HG02852 (cell line): ENCODE results near the gene VWF.
"Not testable (repeated sequence)": the region's sequence is repeated elsewhere in the genome, so short reads cannot be mapped to it uniquely, and the experiment has no call there.

Experiments
- ATAC-seq: cut with Tn5 transposase; IDR thresholded peaks from one replicate; pipeline ENCODE4 v1.9.1; 2021; ENCODE audit warnings: mild to moderate bottlenecking, moderate library complexity; ENCODE audit not compliant: unreplicated experiment

The VWF gene

GRCh38 chr12:6124411-6125309 is at the start of gene VWF:
Gene VWF, minus strand, starts transcription at chr12:6124670. Its CDS starts 1,474 bp downstream, at chr12:6123196.
- ATAC-seq = no peak

GRCh38 chr12:6172862-6173261 is 48.4 kb upstream of the VWF start:
- no peak for ATAC-seq

GRCh38 chr12:6172086-6172485 is 47.6 kb upstream of the VWF start:
- ATAC-seq = no peak

GRCh38 chr12:6171409-6172015 is 47.0 kb upstream of the VWF start:
- ATAC-seq = no peak

GRCh38 chr12:6167327-6168280 is 43.1 kb upstream of the VWF start:
- ATAC-seq = peak; percentile 81

GRCh38 chr12:6166808-6167207 is 42.3 kb upstream of the VWF start:
- no peak for ATAC-seq

GRCh38 chr12:6165395-6165794 is 40.9 kb upstream of the VWF start:
- no peak for ATAC-seq

- ATAC-seq = no peak
Observed at GRCh38 chr12:6163416-6164060, 39.1 kb upstream of the VWF start.

- ATAC-seq = no peak
Observed at GRCh38 chr12:6161124-6161882, 36.8 kb upstream of the VWF start.

- not testable (repeated sequence) for ATAC-seq
Observed at GRCh38 chr12:6160049-6160649, 35.7 kb upstream of the VWF start.

GRCh38 chr12:6159166-6160011 is 34.9 kb upstream of the VWF start:
- not testable (repeated sequence) for ATAC-seq

- ATAC-seq = no peak
Observed at GRCh38 chr12:6158749-6159148, 34.3 kb upstream of the VWF start.

GRCh38 chr12:6158255-6158654 is 33.8 kb upstream of the VWF start:
- ATAC-seq = no peak

GRCh38 chr12:6157482-6157881 is 33.0 kb upstream of the VWF start:
- no peak for ATAC-seq

GRCh38 chr12:6154730-6155459 is 30.4 kb upstream of the VWF start:
- ATAC-seq = no peak

GRCh38 chr12:6148722-6149121 is 24.3 kb upstream of the VWF start:
- ATAC-seq = not testable (repeated sequence)

GRCh38 chr12:6148061-6148460 is 23.6 kb upstream of the VWF start:
- no peak for ATAC-seq

GRCh38 chr12:6146951-6147350 is 22.5 kb upstream of the VWF start:
- ATAC-seq = no peak
